Left ventricle myocardium superior (tissue), 1 donor: ENCODE measurements around the gene ZGPAT. TPM values are rescaled to one million over a fixed set of nuclear protein-coding genes. Genes with fewer than 3 reads are reported as not detected.

ENCODE experiments used
- ATAC-seq: fragments of 200-7000 bp; cut with Tn5 transposase; one replicate; pipeline ENCODE4 v1.9.1; 2020; ENCODE audit warnings: mild to moderate bottlenecking, moderate library complexity
- DNase-seq: peaks from one replicate; pipeline ENCODE4 v3.0.0-alpha.2; 2020
- intact Hi-C: fragments of 100-400 bp; cut with micrococcal nuclease; formaldehyde crosslinking; loops from one replicate; pipeline ENCODE4 v1.11.0; 2022
- total RNA-seq: library from RNA; stranded (reverse); fragmentation: NEBNext Ultra II Directional; extraction: Animal tissue kit (Norgen Biotek cat#: 25700); gene quantifications from one replicate; pipeline ENCODE4 v1.2.1, GENCODE V29; 2021
- donor health status: DM: no; HTN: yes; CAD: no; lungs with severe emphysema.

The ZGPAT gene
- total RNA-seq, 1 donor from 2014 or later, result 16.2 TPM

DNA sequence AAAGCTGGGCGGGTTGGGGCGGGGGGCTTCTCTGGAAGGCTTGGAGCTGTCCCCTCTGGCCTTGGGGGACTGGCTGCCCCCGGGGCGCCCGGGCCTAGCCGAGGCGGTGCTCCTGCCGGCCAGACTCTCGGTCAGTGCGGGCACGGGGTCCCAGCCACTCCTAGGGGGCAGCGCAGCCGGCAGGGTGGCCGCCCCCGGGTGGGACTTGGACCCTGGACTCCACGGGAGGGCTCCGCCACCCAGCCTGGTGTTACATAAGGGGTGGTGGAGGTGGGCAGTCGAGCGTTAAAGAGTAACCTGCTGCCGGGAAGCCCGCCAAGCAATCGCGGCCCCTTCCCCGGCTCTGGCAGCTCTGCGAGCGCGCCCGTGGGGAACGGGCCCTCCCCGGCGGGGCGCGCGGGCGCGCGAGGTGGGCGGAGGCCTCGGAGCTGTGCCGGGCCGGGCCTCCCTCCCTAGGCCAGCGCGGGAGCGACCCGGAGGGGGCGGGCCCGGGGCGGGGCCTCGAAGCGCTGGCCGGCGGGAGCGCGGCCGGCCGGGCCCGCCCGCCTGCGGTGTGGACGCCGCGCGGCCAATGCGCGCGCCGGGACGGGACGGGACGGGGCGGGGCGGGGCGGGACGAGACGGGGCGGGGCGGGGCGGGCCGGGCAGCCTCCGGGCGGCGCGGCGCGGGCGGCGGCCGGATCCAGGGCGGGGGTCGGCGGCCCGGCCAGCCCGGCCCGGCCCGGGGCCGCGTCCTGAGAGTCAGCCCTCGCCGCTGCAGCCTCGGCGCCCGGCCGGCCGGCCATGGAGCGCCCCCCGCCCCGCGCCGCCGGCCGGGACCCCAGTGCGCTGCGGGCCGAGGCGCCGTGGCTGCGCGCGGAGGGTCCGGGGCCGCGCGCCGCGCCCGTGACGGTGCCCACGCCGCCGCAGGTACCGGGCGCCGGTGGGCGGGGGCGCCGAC, 31.6 kb downstream of the ZGPAT start, which contains the start of gene SLC2A4RG:
Gene SLC2A4RG (plus strand): TSS at position 647 of the 940 bp plus-strand sequence. CDS start 137 bp downstream, at position 784.
- intact Hi-C loops, result no loop called here
- peak; percentile 69 for ATAC-seq
- DNase-seq, result peak; percentile 93

DNA sequence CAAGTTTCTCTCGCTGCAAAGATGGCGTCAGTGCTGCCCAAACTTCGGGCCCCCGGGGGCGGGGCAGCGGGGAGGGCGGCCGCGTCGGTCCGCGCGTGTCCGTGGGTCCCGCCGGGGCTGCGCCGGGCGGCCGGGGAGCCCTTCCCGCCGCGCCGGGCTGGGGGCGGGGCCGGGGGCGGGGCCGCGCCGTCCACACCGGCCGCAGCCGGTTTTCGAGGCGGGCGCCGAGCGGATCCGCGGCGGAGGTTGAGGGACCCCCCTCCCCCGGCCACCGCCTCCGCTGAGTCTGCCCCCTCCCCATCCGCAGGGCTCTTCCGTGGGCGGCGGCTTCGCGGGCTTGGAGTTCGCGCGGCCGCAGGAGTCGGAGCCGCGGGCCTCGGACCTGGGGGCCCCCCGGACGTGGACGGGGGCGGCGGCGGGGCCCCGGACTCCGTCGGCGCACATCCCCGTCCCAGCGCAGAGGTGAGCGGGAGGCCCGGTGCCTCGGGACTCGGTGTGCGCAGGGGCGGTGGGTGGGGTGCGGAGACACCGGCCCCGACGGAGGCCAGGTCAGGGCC, 32.3 kb downstream of the ZGPAT start:
- DNase-seq, result peak; percentile 78
- intact Hi-C loops, result no loop called here
- peak; percentile 11 for ATAC-seq

DNA sequence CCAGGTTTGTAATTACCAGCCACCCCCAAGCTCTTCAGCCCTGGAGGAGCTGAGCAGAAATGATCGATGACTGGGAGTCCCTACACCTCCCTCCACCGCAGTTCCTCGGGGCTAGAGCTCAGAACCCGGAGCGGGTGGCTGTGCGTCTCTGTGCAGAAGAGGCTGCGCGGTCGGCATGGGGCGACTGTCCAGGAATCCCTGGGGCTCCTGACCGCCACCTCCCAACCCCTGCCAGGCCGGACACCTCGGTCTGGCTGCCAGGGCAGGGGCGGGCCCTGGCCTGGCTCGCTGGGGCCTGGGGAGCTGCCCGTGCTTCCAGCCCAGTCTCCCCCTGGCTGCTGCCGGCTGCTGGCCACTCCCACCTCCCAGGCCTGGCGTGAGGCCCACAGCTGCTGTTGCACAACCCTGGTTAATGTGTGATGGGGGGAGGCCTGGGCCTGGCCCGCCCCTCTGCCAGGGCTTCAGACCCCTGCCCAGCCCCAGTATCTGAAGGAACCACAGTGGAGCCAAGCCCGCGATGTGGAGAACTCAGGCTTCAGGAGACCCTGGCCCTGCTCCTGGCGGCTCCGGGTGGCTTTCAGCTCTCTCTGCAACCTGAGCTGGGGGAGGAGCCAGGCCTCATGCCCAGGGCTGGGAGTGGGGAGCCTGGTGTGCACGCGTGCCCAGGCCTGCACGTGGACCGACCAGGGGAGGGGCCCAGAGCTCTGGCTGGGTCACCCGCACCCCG, 33.0 kb downstream of the ZGPAT start:
- intact Hi-C loops, result no loop called here
- ATAC-seq (peak; percentile 80), DNase-seq (peak; percentile 97)

DNA sequence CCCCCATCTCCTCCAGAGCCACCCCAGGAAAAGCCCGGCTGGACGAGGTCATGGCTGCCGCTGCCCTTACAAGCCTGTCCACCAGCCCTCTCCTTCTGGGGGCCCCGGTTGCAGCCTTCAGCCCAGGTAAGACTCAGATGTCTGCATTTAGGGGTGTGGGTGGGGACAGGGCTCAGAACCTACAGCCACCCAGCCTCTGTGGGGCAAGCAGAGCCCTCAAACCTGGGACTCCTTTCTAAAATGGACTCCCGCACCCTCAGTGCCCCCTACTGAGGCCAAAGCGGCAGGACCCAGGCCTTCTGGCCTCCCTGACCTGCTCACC, 33.5 kb downstream of the ZGPAT start:
- ATAC-seq (no peak), DNase-seq (no peak)
- intact Hi-C loops, result no loop called here

DNA sequence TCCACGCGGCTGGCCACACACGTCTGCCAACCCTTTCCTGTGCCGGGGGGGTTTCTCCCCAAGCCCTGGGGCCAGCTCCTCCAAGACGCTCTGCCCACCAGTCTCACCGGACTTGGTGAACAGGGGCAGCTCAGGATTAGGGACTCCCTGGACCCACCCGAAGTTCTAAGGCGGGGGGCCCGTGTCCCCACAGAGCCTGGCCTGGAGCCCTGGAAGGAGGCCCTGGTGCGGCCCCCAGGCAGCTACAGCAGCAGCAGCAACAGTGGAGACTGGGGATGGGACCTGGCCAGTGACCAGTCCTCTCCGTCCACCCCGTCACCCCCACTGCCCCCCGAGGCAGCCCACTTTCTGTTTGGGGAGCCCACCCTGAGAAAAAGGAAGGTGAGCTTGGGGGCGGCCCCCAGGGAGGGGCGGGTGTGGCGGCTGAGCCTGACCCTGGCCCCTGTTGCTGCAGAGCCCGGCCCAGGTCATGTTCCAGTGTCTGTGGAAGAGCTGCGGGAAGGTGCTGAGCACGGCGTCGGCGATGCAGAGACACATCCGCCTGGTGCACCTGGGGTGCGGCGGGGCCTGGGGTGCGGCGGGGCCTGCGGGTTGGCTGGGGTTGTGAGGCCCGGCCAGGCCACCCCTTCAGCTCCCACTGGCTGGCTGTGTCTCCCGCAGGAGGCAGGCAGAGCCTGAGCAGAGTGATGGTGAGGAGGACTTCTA, 34.0 kb downstream of the ZGPAT start:
- intact Hi-C loops, result no loop called here
- no peak for DNase-seq
- ATAC-seq, result no peak

DNA sequence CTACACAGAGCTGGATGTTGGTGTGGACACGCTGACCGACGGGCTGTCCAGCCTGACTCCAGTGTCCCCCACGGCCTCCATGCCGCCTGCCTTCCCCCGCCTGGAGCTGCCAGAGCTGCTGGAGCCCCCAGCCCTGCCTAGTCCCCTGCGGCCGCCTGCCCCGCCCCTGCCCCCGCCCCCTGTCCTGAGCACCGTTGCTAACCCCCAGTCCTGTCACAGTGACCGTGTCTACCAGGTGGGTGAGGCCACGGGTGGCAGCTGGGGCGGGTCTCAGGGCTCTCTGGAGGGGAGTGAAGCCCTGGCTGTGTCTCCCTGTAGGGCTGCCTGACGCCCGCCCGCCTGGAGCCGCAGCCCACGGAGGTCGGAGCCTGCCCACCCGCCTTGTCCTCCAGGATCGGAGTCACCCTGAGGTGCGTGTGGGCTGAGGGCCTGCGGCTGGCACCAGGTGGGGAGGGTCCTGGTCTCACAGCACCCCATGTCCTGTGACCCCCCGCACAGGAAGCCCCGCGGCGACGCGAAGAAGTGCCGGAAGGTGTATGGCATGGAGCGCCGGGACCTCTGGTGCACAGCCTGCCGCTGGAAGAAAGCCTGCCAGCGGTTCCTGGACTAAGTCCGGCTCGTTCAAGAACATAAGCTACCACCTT, 34.7 kb downstream of the ZGPAT start:
- ATAC-seq (no peak), DNase-seq (no peak)
- intact Hi-C loops, result no loop called here

DNA sequence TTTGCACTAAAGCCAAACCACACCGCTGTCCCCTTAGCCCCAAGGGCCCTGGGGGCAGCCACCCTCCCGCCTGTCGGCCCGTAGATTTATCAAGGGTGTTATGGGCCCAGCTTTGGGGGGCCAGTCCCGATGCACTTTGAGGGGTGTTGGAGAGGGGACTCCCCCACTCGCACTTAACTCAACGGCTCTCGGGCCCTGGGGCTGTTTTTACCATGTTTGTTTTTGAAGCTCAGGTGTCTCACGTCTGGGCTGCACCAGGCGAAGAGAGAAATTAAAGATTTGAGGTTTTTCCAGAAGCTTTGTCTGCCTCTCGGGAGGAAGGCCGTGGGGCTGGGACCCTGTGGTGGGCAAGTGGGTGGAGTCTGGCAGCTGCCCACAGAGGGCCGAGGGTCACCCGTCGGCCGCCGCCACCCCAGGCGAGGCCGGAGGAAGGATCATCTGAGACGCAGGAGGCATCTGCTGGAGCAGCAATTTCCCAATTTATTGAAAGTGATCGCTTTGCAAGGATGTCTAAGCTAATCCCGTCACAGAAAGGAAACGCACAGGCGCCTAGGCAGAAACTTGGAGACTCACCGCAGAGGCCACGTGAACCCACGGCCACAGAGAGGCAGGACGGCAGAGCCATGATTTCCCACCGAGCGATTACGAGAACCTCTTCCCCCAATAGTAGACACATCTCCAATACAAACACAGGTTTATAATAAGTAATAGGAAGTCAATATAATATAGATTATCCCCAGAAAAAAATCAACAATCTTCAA, 35.6 kb downstream of the ZGPAT start:
- intact Hi-C loops, result no loop called here
- ATAC-seq (no peak), DNase-seq (no peak)

DNA sequence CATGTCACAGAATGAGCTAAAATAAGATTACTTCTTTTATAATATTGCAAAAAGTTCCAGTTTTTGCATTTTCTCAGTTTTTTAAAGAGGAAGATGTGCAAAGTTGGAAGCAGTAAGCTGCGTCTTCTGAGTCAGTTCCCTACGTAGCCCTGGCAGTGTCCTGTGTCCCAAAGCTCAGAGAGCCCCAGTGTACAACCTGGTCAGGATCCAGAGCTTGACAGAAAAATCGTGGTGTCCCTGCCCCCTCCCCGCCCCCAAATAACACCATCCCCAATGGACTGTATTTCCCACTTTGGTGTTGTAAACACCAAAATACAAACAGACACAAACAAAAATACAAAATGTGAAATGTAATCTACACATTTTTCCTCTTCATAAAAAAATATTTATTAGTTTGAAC, 36.3 kb downstream of the ZGPAT start:
- no peak for ATAC-seq
- intact Hi-C loops, result no loop called here
- no peak for DNase-seq

DNA sequence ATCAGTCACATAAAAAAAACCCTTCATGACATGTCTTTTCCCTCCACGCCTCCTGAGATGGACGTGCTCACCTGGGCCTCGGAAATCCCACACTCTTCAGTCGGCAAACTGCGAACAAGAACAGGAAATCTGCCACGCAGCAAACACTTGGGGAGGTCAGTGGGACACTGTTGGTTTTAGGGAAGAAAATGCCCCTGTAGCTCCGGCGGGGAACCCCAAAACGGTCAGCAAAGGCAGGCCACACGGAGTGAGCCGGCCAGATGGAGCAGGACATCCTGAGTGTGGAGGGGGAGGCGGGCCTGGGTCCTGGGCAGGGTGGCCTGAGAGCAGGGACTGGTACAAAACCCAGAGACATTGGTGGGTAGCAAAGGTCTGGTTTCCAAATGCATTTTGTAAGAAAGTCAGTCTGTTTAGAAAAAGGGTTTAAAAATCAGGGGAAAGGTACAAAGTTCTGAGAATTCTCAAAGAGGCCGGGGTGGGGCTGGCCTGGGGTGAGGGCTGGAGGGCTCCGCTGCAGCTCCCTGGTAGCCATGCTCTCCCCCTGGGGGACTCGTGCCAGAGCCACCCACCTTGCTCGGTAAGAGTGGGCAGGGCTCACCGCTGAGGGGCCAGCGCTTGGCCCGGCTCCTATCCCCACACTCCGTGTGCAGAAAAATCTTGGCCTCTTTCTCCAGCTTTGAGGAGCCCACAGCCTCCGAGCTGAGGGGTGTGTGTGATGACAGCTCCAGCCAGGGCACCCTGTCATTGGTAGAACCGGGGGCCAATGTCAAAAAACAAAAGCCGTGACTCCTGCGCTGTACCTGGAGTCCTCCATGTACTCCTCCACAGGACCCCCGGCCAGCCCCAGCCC, 37.0 kb downstream of the ZGPAT start:
- ATAC-seq, result no peak
- DNase-seq, result no peak
- intact Hi-C loops, result no loop called here

DNA sequence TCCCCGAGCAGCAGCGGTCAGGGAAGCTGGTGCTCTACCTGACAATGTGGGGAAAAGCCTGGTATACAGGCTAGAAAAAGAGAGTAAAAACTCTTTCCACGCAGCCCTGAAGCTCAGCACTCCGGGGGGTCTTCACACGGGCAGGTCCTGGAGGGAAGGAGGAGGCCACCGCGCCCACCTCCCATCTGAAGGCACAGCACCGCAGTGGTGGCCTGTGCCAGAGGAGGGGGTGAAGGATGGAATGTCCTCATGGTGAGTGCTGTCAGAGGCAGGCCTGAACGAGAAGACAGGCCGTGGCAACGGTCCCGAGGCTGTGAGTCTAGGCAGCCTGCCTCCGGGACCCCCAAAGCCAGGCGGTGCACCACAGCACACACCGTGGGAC, 37.6 kb downstream of the ZGPAT start:
- ATAC-seq, result no peak
- no peak for DNase-seq
- intact Hi-C loops, result no loop called here

DNA sequence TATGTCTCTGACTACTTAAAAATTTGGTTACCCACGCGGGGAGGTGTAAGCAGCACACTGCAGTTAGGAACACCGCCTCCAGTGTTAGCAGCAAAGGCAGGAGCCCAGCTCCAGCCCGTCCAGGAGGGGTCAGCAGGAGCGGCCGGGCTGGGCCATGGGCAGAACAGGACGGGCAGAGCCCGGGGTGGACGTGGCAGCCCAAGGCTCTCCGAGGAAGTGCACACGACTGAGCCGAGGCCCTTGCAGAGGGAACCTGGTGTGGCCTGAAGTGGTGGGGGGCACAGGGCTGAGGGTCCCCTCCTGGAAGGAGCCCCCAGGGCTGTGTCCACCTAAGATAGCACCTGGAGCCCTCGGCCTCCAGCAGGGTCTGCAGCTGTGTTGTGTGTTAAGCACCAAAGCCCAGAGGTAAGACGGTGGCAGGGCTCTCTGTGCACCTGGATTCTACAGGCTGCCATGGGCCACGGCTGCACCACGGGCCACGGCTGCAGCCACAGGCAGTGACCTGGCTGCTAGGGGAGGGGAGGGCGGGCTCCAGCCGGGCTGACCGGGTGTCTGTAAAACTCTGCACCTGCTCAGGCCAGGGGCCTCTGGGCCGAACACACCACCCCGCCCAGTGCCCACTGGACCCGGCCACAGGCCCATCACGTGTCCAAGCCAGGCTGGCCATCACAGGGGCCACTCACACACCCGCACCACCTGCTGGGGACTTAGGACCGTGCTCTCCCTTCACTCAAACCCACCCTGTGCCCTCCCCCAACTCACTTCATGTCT, 38.3 kb downstream of the ZGPAT start:
- intact Hi-C loops, result no loop called here
- DNase-seq (no peak), ATAC-seq (no peak)

DNA sequence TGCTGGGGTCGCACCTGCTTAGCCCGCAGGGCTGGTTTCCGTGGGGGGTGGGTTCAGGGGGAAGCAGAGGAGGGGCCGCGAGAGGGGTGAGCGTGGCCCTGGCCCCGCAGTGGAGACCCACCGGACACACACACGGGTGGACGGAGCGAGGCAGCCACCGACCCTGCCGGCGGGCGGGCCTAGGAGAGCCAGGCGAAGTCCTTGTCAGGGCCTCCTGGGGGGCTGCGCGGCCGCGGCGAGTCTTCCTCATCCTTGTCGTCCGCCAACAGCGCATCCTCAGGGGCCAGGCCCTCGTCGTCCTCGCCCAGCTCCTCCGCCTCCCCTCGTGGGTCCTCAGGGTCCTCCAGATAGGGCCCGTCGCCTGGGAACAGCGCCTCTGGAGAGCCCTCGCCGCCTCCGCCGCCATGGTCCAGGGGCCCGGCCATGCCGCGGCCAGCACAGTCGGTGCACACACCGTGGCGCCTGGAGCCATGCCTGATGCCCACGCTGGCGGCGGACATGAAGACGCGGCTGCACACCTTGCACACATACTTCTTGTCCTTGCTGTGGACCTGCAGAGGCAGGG, 39.0 kb downstream of the ZGPAT start:
- DNase-seq, result no peak
- intact Hi-C loops, result no loop called here
- no peak for ATAC-seq

DNA sequence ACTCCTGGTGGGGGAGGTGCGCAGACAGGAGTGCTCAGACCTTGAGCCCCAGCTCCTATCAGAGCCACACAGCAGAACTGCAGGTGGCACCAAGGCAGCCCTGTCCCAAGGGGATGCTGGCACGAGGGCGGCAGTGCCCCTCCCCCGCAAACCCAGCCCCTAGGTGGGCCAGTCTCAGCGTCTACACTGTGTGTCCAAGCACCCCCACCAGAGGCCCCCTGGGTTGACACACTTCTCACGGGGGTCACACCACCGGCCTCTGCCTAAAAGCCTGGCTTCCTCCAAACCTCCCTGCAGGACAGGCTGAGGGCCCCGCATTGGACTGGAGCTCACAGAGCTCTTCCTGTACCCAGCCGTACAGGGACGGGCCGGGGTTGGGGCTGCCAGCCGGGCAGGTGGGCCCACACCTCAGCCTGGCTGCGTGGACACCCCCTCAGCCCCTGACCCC, 39.8 kb downstream of the ZGPAT start:
- DNase-seq (no peak), ATAC-seq (peak; percentile 10)
- intact Hi-C loops, result no loop called here

DNA sequence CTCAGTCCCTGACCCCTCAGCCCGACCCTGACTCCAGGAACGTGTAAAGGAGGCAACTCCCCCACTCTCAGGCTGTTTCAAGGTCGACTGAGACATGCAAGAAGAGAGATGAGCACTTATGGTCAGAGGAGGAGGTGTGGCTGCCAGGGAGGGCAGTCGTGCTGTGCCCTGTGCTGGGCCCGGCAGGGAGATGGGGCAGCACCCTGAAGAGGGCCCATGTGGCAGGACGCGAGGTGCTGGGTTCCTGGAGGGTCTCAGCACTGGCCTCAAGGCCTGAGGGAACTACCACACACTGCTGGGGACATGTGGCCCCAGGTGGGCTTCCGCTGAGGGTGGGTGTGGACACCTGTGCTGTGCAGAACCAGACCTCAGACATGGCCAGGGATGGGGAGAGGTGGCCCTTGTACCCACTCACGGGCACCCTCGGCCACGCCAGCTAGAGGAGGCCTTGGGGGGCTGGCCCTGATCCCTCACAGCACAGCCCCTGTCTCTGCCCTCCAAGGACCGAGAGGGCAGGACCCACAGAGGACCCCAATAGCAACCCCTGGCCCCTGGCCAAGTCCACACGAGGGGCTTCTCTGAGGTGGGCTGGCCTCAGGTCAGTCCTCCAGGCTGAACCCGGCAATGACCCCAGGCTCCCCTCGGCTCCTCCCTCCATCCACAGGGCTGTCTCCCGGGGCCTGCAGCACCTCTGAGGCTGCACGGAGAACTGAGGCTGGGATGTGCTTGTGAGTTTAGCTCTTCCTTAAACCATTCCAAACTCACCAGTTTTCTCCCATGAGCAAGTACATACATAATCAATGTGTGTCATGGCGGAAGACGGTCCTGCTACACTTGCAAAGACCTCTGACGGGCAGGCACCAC, 40.5 kb downstream of the ZGPAT start:
- intact Hi-C loops, result no loop called here
- DNase-seq, result no peak
- ATAC-seq, result peak; percentile 33

DNA sequence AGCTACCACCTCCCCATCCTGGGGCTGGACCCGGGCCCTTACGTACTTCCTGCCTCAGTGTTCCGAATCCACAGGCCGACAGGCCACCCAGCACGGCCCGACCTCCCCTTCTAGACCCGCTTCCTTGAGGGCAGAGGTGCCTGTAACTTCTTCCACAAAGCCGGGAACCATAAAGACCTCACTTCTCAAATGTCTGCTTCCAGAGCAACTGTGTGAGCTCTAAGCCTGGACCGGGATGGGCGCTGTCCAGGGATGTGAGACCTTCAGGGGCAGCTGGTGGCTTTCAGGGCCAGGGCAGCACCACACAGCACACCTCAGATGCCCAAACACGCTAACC, 41.1 kb downstream of the ZGPAT start:
- ATAC-seq, result no peak
- intact Hi-C loops, result no loop called here
- no peak for DNase-seq
